HCEC 1CT (cell line): ENCODE measurements around the gene TMA16.
A peak's percentile ranks its signal among the peaks of the same experiment; 100 is the strongest.
"Not testable (repeated sequence)": the region's sequence is repeated elsewhere in the genome, so short reads cannot be mapped to it uniquely, and the experiment has no call there.

Experiments used
- DNase-seq: peaks from one replicate; pipeline ENCODE4 v3.0.0-alpha.2; 2017

TMA16 gene

GRCh38 chr4:163494360-163495241, at the start of gene TMA16:
TSS of gene TMA16 (plus strand) at chr4:163494690. CDS start at chr4:163494802, 112 bp downstream.
- DNase-seq = peak; percentile 85

GRCh38 chr4:163447023-163447422, 47.5 kb upstream of the TMA16 start:
- DNase-seq = not testable (repeated sequence)

GRCh38 chr4:163447481-163447880, 47.0 kb upstream of the TMA16 start:
- DNase-seq = no peak

- DNase-seq = peak; percentile 1
These were observed 45.8 kb upstream of the TMA16 start for GRCh38 chr4:163448540-163449203.

- DNase-seq = no peak
These were observed 31.9 kb upstream of the TMA16 start for GRCh38 chr4:163462556-163462955.

GRCh38 chr4:163467082-163467770, 27.3 kb upstream of the TMA16 start:
- no peak for DNase-seq

GRCh38 chr4:163470391-163470790, 24.1 kb upstream of the TMA16 start:
- DNase-seq = no peak

GRCh38 chr4:163473130-163473529, 21.4 kb upstream of the TMA16 start:
- no peak for DNase-seq

GRCh38 chr4:163473576-163473975, 20.9 kb upstream of the TMA16 start, which contains the start of gene TKTL2:
TSS of gene TKTL2 (minus strand) at chr4:163473754. CDS start at chr4:163473734, 20 bp downstream.
- no peak for DNase-seq

- no peak for DNase-seq
These were observed 20.5 kb upstream of the TMA16 start for GRCh38 chr4:163474027-163474426.

- no peak for DNase-seq
These were observed 17.6 kb upstream of the TMA16 start for GRCh38 chr4:163476761-163477438.

GRCh38 chr4:163482190-163482589, 12.3 kb upstream of the TMA16 start:
- no peak for DNase-seq

- no peak for DNase-seq
These were observed 9.6 kb upstream of the TMA16 start for GRCh38 chr4:163484906-163485305.

- DNase-seq = no peak
These were observed 8.9 kb upstream of the TMA16 start for GRCh38 chr4:163485589-163485988.

GRCh38 chr4:163486321-163486720, 8.2 kb upstream of the TMA16 start:
- DNase-seq = no peak

- DNase-seq = no peak
These were observed 4.6 kb upstream of the TMA16 start for GRCh38 chr4:163489929-163490328.

GRCh38 chr4:163492951-163493504, 1.5 kb upstream of the TMA16 start:
- DNase-seq = no peak

- DNase-seq = no peak
These were observed 689 bp upstream of the TMA16 start for GRCh38 chr4:163493643-163494359.

GRCh38 chr4:163495900-163496299, 1.4 kb downstream of the TMA16 start:
- DNase-seq = no peak

GRCh38 chr4:163500586-163500985, 6.1 kb downstream of the TMA16 start:
- no peak for DNase-seq

- no peak for DNase-seq
These were observed 10.9 kb downstream of the TMA16 start for GRCh38 chr4:163505374-163505773.

- no peak for DNase-seq
These were observed 20.7 kb downstream of the TMA16 start for GRCh38 chr4:163515198-163515597.
